ENCODE measurements around the gene UPP1. TPM values are rescaled to one million over a fixed set of nuclear protein-coding genes. Genes with fewer than 3 reads are reported as not detected.

Gene UPP1
- total and polyA plus RNA-seq, 10 donors: 22.2 to 80.0 (median 54.5) TPM

DNA sequence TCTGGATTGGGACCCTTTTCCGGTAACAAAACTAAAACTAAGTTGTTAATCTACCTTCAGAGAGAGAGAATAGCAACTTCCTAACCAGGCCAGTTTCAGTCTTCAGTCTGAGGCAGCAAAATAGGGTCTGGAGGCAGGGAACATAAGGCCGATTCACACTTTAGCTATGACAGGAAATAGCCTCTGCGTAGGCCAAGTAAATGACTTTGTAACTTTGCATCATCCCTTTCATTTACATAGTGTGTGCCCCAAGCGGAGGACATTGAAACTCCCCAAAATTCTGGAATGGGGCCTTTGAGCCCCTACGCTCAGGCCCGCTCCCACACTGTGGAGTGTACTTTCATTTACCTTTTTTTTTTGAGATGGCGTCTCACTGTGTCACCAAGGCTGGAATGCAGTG lies 1.7 kb upstream of the UPP1 start:
- Histone ChIP-seq H3K27ac (peak overlapping the region; percentile 92 to 99 (median 98)), H3K4me1 (peaks cover 24 to 88% (median 72%) of the 10 kb centered on the region in 6 donors)

DNA sequence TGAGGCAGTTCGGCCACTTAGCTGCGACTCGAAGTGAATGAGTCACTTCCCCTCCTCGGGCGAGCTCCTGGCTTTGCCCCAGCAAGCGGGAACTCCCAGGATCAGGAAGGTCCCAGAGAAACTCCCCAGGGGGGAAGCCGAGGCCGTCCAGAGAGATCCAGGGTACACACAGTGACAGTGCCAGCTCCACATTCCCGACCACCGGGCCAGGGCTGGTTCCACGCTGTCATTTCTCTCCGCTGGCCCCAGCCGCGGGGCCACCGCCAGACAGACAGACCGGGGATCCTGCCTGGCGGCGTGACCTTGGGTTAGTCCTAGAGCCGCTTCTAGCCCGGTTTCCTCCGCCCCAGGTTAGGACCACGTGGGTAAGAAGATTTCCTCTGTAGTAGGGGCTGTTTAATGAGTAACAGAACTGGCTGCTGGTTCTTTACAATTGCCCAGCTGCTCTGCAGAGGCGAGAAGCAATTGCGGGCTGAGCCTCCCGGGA lies 463 bp upstream of the UPP1 start:
- TF ChIP-seq POLR2A (IDR thresholded peaks at IDR 0.05) (no peak), POLR2AphosphoS5 (IDR thresholded peaks at IDR 0.05) (peak in 2 of 3 donors; percentile 18 to 19)
- WGBS, 5 donors: 0 to 2% (median 0%) methylated on average over 11 to 25 of the region's 25 CpGs
- Histone ChIP-seq H3K9me3 (no peaks in the 10 kb centered on the region), H3K36me3 (peaks cover 0 to 37% (median 11%) of the 10 kb centered on the region in 6 donors), H3K27me3 (replicated peaks in 1 of 7) (no peaks in the 10 kb centered on the region), H3K4me1 (peaks cover 24 to 94% (median 74%) of the 10 kb centered on the region in 6 donors), H3K4me3 (peak overlapping the region; percentile 79 to 91 (median 86)), H3K27ac (peak overlapping the region; percentile 92 to 99 (median 98))
- intact Hi-C loops (cut with DNase I; ENCODE audit: low total_unique reads): loop anchor here (5.0 kb wide), 1 partner anchor 111 kb away; the partner anchor contains the start of gene HUS1
- peak; percentile 95 for DNase-seq

More for the DNA sequence above, 1.7 kb upstream of the UPP1 start:
- no peak for DNase-seq
- peak overlapping the region in 1 of 8 donors; percentile 89 for H3K4me3 ChIP-seq
- WGBS, 5 donors: 49 to 69% (median 63%) methylated on average over 7 of the region's 7 CpGs
- no peaks in the 10 kb centered on the region for H3K27me3 ChIP-seq (replicated peaks in 1 of 7)
- peaks cover 0 to 24% (median 2%) of the 10 kb centered on the region in 6 donors for H3K36me3 ChIP-seq
- no peak for TF ChIP-seq POLR2A (IDR thresholded peaks at IDR 0.05)
- TF ChIP-seq, protein P1, sequence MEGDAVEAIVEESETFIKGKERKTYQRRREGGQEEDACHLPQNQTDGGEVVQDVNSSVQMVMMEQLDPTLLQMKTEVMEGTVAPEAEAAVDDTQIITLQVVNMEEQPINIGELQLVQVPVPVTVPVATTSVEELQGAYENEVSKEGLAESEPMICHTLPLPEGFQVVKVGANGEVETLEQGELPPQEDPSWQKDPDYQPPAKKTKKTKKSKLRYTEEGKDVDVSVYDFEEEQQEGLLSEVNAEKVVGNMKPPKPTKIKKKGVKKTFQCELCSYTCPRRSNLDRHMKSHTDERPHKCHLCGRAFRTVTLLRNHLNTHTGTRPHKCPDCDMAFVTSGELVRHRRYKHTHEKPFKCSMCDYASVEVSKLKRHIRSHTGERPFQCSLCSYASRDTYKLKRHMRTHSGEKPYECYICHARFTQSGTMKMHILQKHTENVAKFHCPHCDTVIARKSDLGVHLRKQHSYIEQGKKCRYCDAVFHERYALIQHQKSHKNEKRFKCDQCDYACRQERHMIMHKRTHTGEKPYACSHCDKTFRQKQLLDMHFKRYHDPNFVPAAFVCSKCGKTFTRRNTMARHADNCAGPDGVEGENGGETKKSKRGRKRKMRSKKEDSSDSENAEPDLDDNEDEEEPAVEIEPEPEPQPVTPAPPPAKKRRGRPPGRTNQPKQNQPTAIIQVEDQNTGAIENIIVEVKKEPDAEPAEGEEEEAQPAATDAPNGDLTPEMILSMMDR (IDR thresholded peaks at IDR 0.05 in 8 of 11, conservative IDR thresholded peaks at IDR 0.05 in 3 of 11): peak in 4 of 11 experiments; percentile 5 to 23 (median 15)
- peak in 1 of 3 donors; percentile 81 for TF ChIP-seq POLR2AphosphoS5 (IDR thresholded peaks at IDR 0.05)
- no peaks in the 10 kb centered on the region for H3K9me3 ChIP-seq
- intact Hi-C loops (cut with DNase I; ENCODE audit: low total_unique reads): loop anchor here (5.0 kb wide), 1 partner anchor 110 kb away; the partner anchor contains the start of gene HUS1

DNA sequence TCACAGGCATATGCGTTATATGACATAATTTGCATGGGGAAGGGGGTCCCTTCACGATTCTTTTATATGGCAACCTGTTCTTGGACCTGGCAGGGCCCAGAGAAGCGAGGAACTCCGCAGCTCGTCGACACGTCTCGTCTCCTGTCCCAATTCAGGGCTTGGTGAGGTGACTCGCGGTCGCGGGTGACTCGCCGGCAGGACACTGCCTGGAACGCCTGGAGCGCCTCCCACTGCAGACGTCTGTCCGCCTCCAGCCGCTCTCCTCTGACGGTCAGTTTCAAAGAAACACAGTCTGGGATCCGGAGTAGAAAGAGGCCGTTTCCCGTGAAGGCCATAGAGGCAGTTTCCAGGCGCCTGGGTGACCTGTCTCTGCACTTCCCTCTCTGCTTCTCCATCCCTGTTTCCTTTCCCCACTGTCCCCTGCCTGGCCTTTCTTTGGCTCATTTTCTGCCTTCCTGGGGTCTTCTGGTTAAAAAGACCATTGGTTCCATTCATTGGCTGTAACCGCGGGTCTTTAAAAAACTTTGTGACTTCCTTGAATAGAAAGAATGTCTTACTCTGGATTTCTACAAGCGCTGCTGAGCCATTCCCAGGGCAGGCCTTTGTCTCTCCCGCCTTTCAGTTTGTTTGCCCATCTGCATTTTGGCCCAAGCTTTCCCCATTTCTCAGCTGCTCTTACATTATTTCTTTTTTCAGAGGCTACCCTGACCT lies 1.2 kb downstream of the UPP1 start:
- WGBS, 5 donors: 63 to 78% (median 71%) methylated on average over 13 to 28 of the region's 28 CpGs
- intact Hi-C loops (cut with DNase I; ENCODE audit: low total_unique reads): no loop called here
- TF ChIP-seq POLR2A (IDR thresholded peaks at IDR 0.05) (no peak), POLR2AphosphoS5 (IDR thresholded peaks at IDR 0.05) (peak; percentile 47 to 75 (median 74))
- H3K27ac ChIP-seq: peak overlapping the region; percentile 92 to 99 (median 98)
- H3K4me1 ChIP-seq: peaks cover 18 to 95% (median 71%) of the 10 kb centered on the region in 6 donors
- DNase-seq: peak; percentile 89
- peak overlapping the region; percentile 79 to 91 (median 86) for H3K4me3 ChIP-seq
- no peaks in the 10 kb centered on the region for H3K9me3 ChIP-seq
- H3K27me3 ChIP-seq (replicated peaks in 1 of 7): no peaks in the 10 kb centered on the region
- H3K36me3 ChIP-seq: peaks cover 0 to 53% (median 20%) of the 10 kb centered on the region in 6 donors

DNA sequence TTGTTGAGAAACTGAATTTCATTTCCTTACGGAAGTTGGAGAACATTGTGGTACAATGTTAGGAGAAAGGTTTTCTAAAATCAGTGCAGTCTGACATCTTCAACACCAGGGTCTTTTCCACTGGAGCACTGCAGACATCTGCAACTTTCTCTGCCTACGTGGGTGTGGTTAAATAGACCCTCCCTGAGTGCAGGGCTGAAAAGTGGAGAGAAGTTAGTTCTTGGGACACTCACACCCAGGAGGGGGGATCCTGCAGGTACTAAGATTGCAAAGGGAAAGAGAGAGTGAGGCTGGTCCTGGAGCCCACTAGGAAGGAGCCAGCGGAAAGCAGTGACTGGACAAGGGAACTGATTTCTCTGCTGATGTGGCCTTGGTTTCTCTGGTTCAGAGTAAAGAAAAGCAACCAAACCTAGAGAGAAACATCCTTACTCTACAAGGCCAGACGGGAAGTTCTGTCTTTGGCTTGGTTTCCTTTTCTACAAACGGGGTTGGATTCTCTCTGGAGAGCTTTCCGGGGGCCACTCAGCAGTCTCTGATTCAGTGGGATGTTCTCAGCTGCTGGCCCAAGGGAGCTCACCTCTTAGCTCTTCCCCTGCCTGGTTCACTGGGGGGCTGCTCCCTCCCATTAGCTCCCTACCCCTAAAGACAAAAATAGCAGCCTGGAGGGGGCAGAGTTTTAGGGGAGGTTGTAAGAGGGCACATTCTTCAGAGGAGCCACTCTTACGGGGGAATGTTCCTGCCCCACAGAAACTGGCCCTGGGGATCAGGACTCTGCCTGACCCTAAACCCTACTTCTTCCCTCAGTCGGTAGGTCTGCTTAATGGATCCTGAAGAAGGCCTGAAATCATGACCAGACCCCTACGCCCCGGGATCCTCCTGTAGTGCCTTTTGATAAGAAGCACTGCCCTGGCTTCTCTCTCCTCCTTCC lies 2.7 kb downstream of the UPP1 start:
- H3K27ac ChIP-seq: peak overlapping the region in 4 of 8 donors; percentile 16 to 93 (median 76)
- WGBS, 5 donors: 78 to 86% (median 79%) methylated on average over 10 of the region's 10 CpGs
- intact Hi-C loops (cut with DNase I; ENCODE audit: low total_unique reads): no loop called here
- no peaks in the 10 kb centered on the region for H3K9me3 ChIP-seq
- peak overlapping the region in 2 of 8 donors; percentile 9 to 84 for H3K4me3 ChIP-seq
- no peak for TF ChIP-seq POLR2A (IDR thresholded peaks at IDR 0.05)
- TF ChIP-seq POLR2AphosphoS5 (IDR thresholded peaks at IDR 0.05): no peak
- TF ChIP-seq, protein P1 (IDR thresholded peaks at IDR 0.05 in 8 of 11, conservative IDR thresholded peaks at IDR 0.05 in 3 of 11): no peak
- no peaks in the 10 kb centered on the region for H3K27me3 ChIP-seq (replicated peaks in 1 of 7)
- peaks cover 0 to 69% (median 22%) of the 10 kb centered on the region in 6 donors for H3K36me3 ChIP-seq
- peaks cover 18 to 95% (median 74%) of the 10 kb centered on the region in 6 donors for H3K4me1 ChIP-seq
- DNase-seq: peak; percentile 61
